Retinal pigment epithelial cell (primary cell): ENCODE results near the gene FAM174B.

ENCODE experiments used
- DNase-seq: peaks from one replicate; pipeline ENCODE4 v3.0.0-alpha.2; 2010; ENCODE audit warnings: low read depth
- H3K4me3 ChIP-seq: 2 replicates; pipeline ENCODE4 v1.5.1; 2011; ENCODE audit warnings: mild to moderate bottlenecking, low read length, control low read depth, moderate library complexity
- CTCF ChIP-seq: conservative IDR thresholded peaks from 2 replicates; pipeline ENCODE4 v1.5.1; 2011; ENCODE audit warnings: low read depth, low read length, control low read depth, inconsistent platforms

Gene FAM174B

DNA sequence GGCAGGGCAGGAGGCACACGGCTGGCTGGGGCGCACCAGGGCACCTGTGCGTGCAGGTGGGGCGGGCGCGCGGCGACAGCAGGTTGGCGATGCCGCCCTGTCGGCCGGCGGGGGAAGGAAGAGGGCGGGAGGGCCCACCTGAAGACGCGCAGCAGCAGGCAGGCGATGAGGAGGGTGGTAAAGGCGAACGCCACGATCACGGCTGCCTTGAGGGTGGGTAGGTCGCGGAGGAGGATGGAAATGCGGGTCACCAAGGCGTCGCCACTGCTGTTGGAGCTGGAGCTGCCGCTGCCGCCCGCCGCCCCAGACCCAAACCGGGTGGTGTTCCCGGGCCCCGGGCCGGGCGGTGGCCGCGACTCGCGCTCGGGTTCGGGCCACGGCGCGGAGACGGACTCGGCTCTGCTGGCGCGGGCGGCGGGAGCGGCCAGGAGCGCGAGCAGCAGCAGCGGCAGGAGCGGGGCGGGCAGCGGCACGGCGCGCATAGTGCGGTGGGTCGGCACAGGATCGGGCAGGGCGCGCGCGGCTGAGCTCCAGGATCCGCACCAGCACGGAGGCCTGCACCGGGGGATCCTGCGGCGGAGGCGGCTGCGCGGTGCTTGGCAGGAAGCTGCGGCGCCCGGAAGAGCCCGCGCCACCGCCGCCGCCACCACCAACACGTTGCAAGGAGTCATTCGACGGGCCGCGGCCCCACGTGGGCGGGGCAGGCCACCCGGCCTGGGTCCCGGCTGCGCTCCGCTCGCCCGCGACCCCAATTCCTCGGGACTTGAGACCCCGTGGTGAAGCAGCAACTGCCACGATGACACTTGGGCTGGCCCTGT is at the start of gene FAM174B:
TSS of gene FAM174B (minus strand) at position 598 of the 818 bp plus-strand sequence.
- DNase-seq = no peak
- no peak for TF ChIP-seq CTCF
- H3K4me3 ChIP-seq = peak within 1 kb of the TSS; percentile 60

- DNase-seq = no peak
- TF ChIP-seq CTCF = no peak
- no peak overlapping the region for H3K4me3 ChIP-seq
These were observed 40.5 kb upstream of the FAM174B start for GRCh38 chr15:92696096-92696495.

DNA sequence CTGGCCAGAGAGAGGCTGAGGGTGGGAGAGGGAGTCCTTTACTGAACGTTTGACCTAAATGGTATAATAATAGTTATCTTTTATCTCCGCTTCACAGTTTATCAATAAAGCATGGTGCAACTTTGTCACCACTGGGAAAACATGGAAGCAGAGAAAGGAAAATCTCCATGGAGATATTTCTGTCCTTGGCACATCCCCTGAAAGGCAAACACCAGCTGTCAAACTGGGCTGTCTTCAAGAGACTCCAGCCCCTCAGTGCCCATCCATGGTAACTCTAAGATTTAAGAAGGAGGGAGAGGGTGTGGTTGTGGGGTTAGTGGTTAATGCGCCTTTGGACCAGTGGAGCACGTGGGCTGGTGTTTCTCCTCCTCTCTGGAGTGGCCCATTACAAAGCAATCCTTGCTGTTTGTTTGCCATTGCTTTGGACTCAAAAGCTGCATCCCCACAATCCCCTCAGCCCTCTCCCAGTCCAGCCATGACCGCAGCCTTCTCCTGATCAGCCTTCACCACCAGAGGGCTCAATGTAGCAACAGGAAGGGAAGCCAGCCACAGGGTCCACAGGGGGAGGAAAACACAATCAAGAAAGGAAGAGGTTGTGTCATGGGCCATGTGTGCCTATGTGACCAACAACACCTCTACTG is 38.2 kb upstream of the FAM174B start:
- no peak overlapping the region for H3K4me3 ChIP-seq
- TF ChIP-seq CTCF = peak; percentile 62
- DNase-seq = no peak

DNA sequence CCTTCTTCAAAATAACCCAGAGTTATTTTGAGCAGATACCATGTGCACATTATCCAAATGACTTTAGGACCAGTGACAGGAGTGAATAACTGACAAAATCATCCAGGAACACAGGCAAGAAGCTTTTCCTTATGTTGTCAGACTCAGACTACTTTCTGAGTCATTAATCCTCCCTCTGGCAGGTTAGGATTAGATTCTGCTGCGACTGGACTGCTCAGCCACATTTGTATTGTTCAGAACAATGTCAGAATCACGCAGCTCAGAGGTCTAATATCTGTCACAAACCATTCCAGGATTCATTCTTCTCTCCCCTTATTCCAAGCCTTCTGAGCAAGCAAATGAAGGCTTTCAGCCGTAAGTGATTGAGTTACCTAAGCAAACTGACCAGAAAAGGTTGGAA is 34.8 kb upstream of the FAM174B start:
- no peak overlapping the region for H3K4me3 ChIP-seq
- no peak for TF ChIP-seq CTCF
- DNase-seq = peak; percentile 48

DNA sequence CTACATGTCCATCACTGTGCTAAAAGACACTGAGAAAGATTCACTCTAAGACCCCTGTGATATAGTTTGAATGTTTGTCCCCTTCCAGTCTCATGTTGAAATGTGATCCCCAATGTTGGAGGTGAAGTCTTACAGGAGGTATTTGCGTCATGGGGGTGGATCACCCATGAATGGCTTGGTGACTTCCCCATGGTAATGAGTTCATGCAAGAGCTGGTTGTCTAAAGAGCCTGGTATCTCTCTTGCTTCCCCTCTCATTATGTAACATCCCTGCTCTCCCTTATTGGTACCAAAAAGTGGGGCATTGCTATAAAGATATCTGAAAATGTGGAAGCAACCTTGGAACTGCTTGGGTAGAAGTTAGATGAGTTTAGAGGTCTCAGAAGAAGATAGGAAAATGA is 32.2 kb upstream of the FAM174B start:
- TF ChIP-seq CTCF = no peak
- no peak for DNase-seq
- no peak overlapping the region for H3K4me3 ChIP-seq

DNA sequence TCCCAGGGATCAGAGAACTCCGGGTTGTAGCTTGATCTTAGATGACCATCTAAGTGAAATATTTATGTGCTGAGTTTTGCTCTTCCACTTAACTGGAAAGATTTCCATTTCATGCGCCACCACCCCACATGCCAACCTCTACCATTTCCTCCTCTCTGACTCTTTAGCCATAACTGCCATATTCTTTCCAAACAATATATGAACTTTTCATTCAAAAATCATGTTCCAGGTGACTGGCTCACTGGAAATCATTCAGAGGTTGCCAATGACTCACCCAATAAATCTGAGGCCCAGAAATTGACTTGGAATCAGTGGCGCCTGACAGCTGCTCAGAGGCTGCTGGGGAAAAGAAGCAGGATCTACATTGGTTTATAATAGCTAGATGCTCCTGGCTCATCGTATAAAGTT is 31.6 kb upstream of the FAM174B start:
- peak; percentile 75 for DNase-seq
- H3K4me3 ChIP-seq = no peak overlapping the region
- TF ChIP-seq CTCF = no peak

- no peak for DNase-seq
- peak; percentile 52 for TF ChIP-seq CTCF
- H3K4me3 ChIP-seq = no peak overlapping the region
These were observed 27.9 kb upstream of the FAM174B start for GRCh38 chr15:92683511-92683834.
